HEK293 (cell line): ENCODE measurements around the gene PLCG1.
A peak's percentile ranks its signal among the peaks of the same experiment; 100 is the strongest.

Experiments used
- EGR2 ChIP-seq: fragments of 450-650 bp; formaldehyde crosslinking; IDR thresholded peaks from 2 replicates; pipeline ENCODE4 v1.5.1; 2016; ENCODE audit warnings: low read depth, missing biosample characterization, missing genetic modification characterization
- HOXA7 ChIP-seq: sonication (generic); formaldehyde crosslinking; IDR thresholded peaks from 2 replicates; pipeline ENCODE4 v1.8.1; 2022; ENCODE audit warnings: missing genetic modification reagents, borderline replicate concordance
- KLF10 ChIP-seq: fragments of 450-650 bp; IDR thresholded peaks from 2 replicates; pipeline ENCODE4 v1.5.1; 2018; ENCODE audit warnings: missing biosample characterization, mild to moderate bottlenecking, missing genetic modification characterization
- KLF16 ChIP-seq: fragments of 450-650 bp; formaldehyde crosslinking; IDR thresholded peaks from 2 replicates; pipeline ENCODE4 v1.5.1; 2017; ENCODE audit warnings: missing biosample characterization, missing genetic modification characterization
- SCRT1 ChIP-seq: fragments of 450-650 bp; formaldehyde crosslinking; IDR thresholded peaks from 2 replicates; pipeline ENCODE4 v1.5.1; 2016; ENCODE audit warnings: missing biosample characterization, missing genetic modification characterization, borderline replicate concordance
- SP7 ChIP-seq: fragments of 450-650 bp; formaldehyde crosslinking; IDR thresholded peaks from 2 replicates; pipeline ENCODE4 v1.5.1; 2016; ENCODE audit warnings: missing biosample characterization, missing genetic modification characterization
- WT1 ChIP-seq: fragments of 450-650 bp; formaldehyde crosslinking; IDR thresholded peaks from 2 replicates; pipeline ENCODE4 v1.5.1; 2016; ENCODE audit warnings: missing biosample characterization, missing genetic modification characterization
- ZBTB20 ChIP-seq: fragments of 450-650 bp; formaldehyde crosslinking; IDR thresholded peaks from 2 replicates; pipeline ENCODE4 v1.5.1; 2016; ENCODE audit warnings: missing biosample characterization, missing genetic modification characterization
- ZEB2 ChIP-seq: fragments of 450-650 bp; formaldehyde crosslinking; IDR thresholded peaks from 2 replicates; pipeline ENCODE4 v1.5.1; 2016; ENCODE audit warnings: missing biosample characterization, missing genetic modification characterization
- ZIC2 ChIP-seq: fragments of 450-650 bp; formaldehyde crosslinking; IDR thresholded peaks from 2 replicates; pipeline ENCODE4 v1.5.1; 2016; ENCODE audit warnings: missing biosample characterization, missing genetic modification characterization
- ZNF335 ChIP-seq: fragments of 450-650 bp; formaldehyde crosslinking; conservative IDR thresholded peaks from 2 replicates; pipeline ENCODE4 v1.5.1; 2016; ENCODE audit warnings: missing biosample characterization, missing genetic modification characterization
- ZNF555 ChIP-seq: fragments of 450-650 bp; formaldehyde crosslinking; conservative IDR thresholded peaks from 2 replicates; pipeline ENCODE4 v1.5.1; 2017; ENCODE audit warnings: missing biosample characterization, mild to moderate bottlenecking, missing genetic modification characterization, inconsistent platforms
- ZSCAN30 ChIP-seq: fragments of 450-650 bp; IDR thresholded peaks from 2 replicates; pipeline ENCODE4 v1.5.1; 2018; ENCODE audit warnings: missing biosample characterization, mild to moderate bottlenecking, missing genetic modification characterization, moderate library complexity
- TF ChIP-seq, protein P1 (sequence below): fragments of 450-650 bp; formaldehyde crosslinking; IDR thresholded peaks from 2 replicates; pipeline ENCODE4 v1.5.1; 2016; ENCODE audit warnings: missing biosample characterization, missing genetic modification characterization
- TF ChIP-seq, protein P2 (sequence below): fragments of 450-650 bp; formaldehyde crosslinking; conservative IDR thresholded peaks from 2 replicates; pipeline ENCODE4 v1.5.1; 2016; ENCODE audit warnings: low read depth, missing biosample characterization, missing genetic modification characterization
- TF ChIP-seq, protein P3 (sequence below): sonication (generic); formaldehyde crosslinking; IDR thresholded peaks from 2 replicates; pipeline ENCODE4 v1.8.1; 2022; ENCODE audit warnings: mild to moderate bottlenecking, moderate library complexity, missing genetic modification reagents
- TF ChIP-seq, protein P4 (sequence below): fragments of 450-650 bp; formaldehyde crosslinking; optimal IDR thresholded peaks from 2 replicates; pipeline ENCODE3; 2016; ENCODE audit warnings: missing biosample characterization, mild to moderate bottlenecking, missing genetic modification characterization
- TF ChIP-seq, protein P5 (sequence below): fragments of 450-650 bp; formaldehyde crosslinking; IDR thresholded peaks from 2 replicates; pipeline ENCODE4 v1.5.1; 2016; ENCODE audit warnings: missing biosample characterization, missing genetic modification characterization
- TF ChIP-seq, protein P6 (sequence below): fragments of 450-650 bp; formaldehyde crosslinking; IDR thresholded peaks from 2 replicates; pipeline ENCODE4 v1.5.1; 2016; ENCODE audit warnings: missing biosample characterization, missing genetic modification characterization

PLCG1 gene

DNA sequence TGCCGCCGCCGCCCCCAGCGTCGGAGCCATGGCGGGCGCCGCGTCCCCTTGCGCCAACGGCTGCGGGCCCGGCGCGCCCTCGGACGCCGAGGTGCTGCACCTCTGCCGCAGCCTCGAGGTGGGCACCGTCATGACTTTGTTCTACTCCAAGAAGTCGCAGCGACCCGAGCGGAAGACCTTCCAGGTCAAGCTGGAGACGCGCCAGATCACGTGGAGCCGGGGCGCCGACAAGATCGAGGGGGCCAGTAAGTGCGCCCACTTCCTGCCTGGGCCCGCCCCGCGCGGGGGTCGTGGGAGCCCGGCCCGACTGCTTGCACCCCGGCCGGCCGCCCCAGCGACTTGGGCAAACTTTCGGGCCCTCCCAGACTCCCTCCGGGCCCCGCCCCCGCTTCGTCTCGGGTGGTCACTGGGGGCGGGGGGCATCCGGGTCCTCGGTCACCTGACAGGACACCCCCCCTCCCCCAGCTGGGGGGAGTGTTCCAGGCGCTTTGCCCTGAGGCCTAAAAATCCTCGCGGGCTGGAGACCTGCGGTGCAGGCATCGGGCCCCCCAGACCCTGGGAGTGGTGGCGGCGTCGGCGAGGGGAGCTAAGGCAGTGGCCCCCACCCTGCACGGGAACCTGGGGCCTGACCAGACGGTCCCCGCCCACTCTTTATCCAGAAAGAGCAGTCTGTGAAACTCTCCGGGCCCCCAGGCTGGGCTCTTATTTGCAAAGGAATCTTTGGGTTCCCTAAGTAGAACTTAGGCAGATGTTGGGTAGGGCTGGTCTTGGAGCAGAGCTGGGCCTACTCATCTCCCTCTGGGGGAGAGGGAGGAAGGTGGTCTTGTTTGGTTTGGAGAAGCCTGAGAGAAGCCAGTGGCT lies 501 bp downstream of the PLCG1 start (continued):
- TF ChIP-seq, protein P1, sequence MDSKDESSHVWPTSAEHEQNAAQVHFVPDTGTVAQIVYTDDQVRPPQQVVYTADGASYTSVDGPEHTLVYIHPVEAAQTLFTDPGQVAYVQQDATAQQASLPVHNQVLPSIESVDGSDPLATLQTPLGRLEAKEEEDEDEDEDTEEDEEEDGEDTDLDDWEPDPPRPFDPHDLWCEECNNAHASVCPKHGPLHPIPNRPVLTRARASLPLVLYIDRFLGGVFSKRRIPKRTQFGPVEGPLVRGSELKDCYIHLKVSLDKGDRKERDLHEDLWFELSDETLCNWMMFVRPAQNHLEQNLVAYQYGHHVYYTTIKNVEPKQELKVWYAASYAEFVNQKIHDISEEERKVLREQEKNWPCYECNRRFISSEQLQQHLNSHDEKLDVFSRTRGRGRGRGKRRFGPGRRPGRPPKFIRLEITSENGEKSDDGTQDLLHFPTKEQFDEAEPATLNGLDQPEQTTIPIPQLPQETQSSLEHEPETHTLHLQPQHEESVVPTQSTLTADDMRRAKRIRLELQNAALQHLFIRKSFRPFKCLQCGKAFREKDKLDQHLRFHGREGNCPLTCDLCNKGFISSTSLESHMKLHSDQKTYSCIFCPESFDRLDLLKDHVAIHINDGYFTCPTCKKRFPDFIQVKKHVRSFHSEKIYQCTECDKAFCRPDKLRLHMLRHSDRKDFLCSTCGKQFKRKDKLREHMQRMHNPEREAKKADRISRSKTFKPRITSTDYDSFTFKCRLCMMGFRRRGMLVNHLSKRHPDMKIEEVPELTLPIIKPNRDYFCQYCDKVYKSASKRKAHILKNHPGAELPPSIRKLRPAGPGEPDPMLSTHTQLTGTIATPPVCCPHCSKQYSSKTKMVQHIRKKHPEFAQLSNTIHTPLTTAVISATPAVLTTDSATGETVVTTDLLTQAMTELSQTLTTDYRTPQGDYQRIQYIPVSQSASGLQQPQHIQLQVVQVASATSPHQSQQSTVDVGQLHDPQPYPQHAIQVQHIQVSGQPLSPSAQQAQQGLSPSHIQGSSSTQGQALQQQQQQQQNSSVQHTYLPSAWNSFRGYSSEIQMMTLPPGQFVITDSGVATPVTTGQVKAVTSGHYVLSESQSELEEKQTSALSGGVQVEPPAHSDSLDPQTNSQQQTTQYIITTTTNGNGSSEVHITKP: peak; percentile 81
- TF ChIP-seq HOXA7 (no peak), KLF16 (tag by site-specific recombination) (peak; percentile 97), ZEB2 (tag by site-specific recombination) (peak; percentile 50; the same call in 1 of the 2 replicates), ZIC2 (tag by site-specific recombination) (peak; percentile 72), EGR2 (tag by site-specific recombination) (peak; percentile 87), SP7 (tag by site-specific recombination) (peak; percentile 39; the same call in 1 of the 2 replicates), ZBTB20 (tag by site-specific recombination) (peak; percentile 56; the same call in 1 of the 2 replicates), ZSCAN30 (peak; percentile 47; the same call in 1 of the 2 replicates), WT1 (tag by site-specific recombination) (peak; percentile 24; the same call in 1 of the 2 replicates), ZNF335 (tag by site-specific recombination) (peak; percentile 97), KLF10 (tag by site-specific recombination) (peak; percentile 45; the same call in 1 of the 2 replicates), SCRT1 (tag by site-specific recombination) (no peak), ZNF555 (tag by site-specific recombination) (no peak)
- TF ChIP-seq, protein P2, sequence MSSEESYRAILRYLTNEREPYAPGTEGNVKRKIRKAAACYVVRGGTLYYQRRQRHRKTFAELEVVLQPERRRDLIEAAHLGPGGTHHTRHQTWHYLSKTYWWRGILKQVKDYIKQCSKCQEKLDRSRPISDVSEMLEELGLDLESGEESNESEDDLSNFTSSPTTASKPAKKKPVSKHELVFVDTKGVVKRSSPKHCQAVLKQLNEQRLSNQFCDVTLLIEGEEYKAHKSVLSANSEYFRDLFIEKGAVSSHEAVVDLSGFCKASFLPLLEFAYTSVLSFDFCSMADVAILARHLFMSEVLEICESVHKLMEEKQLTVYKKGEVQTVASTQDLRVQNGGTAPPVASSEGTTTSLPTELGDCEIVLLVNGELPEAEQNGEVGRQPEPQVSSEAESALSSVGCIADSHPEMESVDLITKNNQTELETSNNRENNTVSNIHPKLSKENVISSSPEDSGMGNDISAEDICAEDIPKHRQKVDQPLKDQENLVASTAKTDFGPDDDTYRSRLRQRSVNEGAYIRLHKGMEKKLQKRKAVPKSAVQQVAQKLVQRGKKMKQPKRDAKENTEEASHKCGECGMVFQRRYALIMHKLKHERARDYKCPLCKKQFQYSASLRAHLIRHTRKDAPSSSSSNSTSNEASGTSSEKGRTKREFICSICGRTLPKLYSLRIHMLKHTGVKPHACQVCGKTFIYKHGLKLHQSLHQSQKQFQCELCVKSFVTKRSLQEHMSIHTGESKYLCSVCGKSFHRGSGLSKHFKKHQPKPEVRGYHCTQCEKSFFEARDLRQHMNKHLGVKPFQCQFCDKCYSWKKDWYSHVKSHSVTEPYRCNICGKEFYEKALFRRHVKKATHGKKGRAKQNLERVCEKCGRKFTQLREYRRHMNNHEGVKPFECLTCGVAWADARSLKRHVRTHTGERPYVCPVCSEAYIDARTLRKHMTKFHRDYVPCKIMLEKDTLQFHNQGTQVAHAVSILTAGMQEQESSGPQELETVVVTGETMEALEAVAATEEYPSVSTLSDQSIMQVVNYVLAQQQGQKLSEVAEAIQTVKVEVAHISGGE (tag by site-specific recombination): 0 out of 2 replicates have a peak, but pooled peaks have one; percentile 27
- TF ChIP-seq, protein P3, sequence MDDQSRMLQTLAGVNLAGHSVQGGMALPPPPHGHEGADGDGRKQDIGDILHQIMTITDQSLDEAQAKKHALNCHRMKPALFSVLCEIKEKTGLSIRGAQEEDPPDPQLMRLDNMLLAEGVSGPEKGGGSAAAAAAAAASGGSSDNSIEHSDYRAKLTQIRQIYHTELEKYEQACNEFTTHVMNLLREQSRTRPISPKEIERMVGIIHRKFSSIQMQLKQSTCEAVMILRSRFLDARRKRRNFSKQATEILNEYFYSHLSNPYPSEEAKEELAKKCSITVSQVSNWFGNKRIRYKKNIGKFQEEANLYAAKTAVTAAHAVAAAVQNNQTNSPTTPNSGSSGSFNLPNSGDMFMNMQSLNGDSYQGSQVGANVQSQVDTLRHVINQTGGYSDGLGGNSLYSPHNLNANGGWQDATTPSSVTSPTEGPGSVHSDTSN (CRISPR knock-in tag): 0 out of 2 replicates have a peak, but pooled peaks have one; percentile 25
- TF ChIP-seq, protein P4, sequence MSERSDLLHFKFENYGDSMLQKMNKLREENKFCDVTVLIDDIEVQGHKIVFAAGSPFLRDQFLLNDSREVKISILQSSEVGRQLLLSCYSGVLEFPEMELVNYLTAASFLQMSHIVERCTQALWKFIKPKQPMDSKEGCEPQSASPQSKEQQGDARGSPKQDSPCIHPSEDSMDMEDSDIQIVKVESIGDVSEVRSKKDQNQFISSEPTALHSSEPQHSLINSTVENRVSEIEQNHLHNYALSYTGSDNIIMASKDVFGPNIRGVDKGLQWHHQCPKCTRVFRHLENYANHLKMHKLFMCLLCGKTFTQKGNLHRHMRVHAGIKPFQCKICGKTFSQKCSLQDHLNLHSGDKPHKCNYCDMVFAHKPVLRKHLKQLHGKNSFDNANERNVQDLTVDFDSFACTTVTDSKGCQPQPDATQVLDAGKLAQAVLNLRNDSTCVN (tag by site-specific recombination): peak; percentile 37
- TF ChIP-seq, protein P5, sequence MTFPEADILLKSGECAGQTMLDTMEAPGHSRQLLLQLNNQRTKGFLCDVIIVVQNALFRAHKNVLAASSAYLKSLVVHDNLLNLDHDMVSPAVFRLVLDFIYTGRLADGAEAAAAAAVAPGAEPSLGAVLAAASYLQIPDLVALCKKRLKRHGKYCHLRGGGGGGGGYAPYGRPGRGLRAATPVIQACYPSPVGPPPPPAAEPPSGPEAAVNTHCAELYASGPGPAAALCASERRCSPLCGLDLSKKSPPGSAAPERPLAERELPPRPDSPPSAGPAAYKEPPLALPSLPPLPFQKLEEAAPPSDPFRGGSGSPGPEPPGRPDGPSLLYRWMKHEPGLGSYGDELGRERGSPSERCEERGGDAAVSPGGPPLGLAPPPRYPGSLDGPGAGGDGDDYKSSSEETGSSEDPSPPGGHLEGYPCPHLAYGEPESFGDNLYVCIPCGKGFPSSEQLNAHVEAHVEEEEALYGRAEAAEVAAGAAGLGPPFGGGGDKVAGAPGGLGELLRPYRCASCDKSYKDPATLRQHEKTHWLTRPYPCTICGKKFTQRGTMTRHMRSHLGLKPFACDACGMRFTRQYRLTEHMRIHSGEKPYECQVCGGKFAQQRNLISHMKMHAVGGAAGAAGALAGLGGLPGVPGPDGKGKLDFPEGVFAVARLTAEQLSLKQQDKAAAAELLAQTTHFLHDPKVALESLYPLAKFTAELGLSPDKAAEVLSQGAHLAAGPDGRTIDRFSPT (tag by site-specific recombination): peak; percentile 68
- TF ChIP-seq, protein P6, sequence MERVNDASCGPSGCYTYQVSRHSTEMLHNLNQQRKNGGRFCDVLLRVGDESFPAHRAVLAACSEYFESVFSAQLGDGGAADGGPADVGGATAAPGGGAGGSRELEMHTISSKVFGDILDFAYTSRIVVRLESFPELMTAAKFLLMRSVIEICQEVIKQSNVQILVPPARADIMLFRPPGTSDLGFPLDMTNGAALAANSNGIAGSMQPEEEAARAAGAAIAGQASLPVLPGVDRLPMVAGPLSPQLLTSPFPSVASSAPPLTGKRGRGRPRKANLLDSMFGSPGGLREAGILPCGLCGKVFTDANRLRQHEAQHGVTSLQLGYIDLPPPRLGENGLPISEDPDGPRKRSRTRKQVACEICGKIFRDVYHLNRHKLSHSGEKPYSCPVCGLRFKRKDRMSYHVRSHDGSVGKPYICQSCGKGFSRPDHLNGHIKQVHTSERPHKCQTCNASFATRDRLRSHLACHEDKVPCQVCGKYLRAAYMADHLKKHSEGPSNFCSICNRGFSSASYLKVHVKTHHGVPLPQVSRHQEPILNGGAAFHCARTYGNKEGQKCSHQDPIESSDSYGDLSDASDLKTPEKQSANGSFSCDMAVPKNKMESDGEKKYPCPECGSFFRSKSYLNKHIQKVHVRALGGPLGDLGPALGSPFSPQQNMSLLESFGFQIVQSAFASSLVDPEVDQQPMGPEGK (tag by site-specific recombination): peak; percentile 78
